Thyroid gland (tissue), 4 donors: ENCODE results near the gene UTS2R.

Experiments
- POLR2A ChIP-seq, 2 donors: fragments of 450-650 bp; IDR thresholded peaks; one replicate each; pipeline ENCODE4 v1.6.1; 2017; ENCODE audit warnings: antibody characterized with exemption in 2 of 2, mild to moderate bottlenecking in 2 of 2, moderate library complexity in 1 of 2
- TF ChIP-seq, protein P1 (sequence below), 6 experiments: fragments of 200-600 bp in 3 of 6; fragments of 450-650 bp in 3 of 6; sonication (generic) in 3 of 6; IDR thresholded peaks; one replicate each; pipeline ENCODE4 v1.5.1; 2016 to 2019; ENCODE audit warnings: antibody characterized with exemption in 6 of 6, mild to moderate bottlenecking in 2 of 6, inconsistent platforms in 1 of 6, moderate library complexity in 1 of 6

DNA sequence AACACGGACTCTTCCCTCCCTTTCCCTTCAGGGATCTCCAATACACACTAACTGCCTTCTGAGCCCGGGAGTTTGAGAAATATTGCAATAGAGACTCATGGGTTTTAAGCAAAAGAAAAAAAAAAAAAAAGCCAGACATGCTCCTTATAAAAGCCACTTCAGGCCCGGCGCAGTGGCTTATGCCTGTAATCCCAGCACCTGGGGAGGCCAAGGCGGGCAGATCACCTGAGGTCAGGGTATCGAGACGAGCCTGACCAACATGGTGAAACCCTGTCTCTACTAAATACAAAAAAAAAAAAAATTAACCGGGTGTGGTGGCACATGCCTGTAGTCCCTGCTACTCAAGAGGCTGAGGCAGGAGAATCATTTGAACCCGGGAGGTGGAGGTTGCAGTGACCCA lies 44.2 kb downstream of the UTS2R start:
- TF ChIP-seq, protein P1, sequence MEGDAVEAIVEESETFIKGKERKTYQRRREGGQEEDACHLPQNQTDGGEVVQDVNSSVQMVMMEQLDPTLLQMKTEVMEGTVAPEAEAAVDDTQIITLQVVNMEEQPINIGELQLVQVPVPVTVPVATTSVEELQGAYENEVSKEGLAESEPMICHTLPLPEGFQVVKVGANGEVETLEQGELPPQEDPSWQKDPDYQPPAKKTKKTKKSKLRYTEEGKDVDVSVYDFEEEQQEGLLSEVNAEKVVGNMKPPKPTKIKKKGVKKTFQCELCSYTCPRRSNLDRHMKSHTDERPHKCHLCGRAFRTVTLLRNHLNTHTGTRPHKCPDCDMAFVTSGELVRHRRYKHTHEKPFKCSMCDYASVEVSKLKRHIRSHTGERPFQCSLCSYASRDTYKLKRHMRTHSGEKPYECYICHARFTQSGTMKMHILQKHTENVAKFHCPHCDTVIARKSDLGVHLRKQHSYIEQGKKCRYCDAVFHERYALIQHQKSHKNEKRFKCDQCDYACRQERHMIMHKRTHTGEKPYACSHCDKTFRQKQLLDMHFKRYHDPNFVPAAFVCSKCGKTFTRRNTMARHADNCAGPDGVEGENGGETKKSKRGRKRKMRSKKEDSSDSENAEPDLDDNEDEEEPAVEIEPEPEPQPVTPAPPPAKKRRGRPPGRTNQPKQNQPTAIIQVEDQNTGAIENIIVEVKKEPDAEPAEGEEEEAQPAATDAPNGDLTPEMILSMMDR (IDR thresholded peaks at IDR 0.05), result no peak
- no peak for TF ChIP-seq POLR2A (IDR thresholded peaks at IDR 0.05)
